ENCODE measurements around the gene ASB9. TPM values are rescaled to one million over a fixed set of nuclear protein-coding genes. Genes with fewer than 3 reads are reported as not detected.
"Not testable (repeated sequence)": the region's sequence is repeated elsewhere in the genome, so short reads cannot be mapped to it uniquely, and the experiment has no call there.

ASB9 gene
- total and polyA plus RNA-seq, 2 donors (not counting 3 experiments of a cell fraction or from before 2014, with no cell fraction given): 6.5 to 7.6 TPM

DNA sequence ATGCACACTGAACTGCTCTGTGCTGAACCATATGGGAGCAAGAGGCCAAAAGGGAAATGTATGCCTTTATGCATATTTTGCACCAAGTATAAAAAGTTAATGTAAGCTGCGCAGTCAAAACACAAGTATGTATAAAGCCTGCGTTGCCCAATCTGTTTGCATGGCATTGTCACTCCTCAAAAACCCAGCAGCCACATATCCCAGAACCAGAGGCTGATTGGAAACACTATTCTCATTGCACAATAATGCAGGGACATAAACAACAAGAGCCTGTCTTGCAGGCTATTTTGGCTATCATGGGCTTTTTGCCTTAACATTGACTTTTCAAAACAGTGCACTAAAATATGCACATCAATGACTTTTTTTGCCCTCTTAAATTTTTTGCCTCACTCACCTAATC is 5.1 kb upstream of the ASB9 start:
- ChIA-PET POLR2A (no interaction called here), CTCF (no interaction called here)
- DNase-seq (ENCODE audit: low read depth, low spot score) (no peak), FAIRE-seq (no peak)
- no peak overlapping the region for H2AFZ ChIP-seq (ENCODE audit: low read depth, low read length)
- no peaks in the 10 kb centered on the region for H3K36me3 ChIP-seq (ENCODE audit: control insufficient read depth in 2 of 2, extremely low read depth in 1 of 2, insufficient read depth in 2 of 2, low read length in 2 of 2)
- no peaks in the 10 kb centered on the region for H3K9me1 ChIP-seq (replicated peaks; ENCODE audit: control insufficient read depth, extremely low read depth, insufficient read depth, low read length)
- no peaks in the 10 kb centered on the region for H4K20me1 ChIP-seq (replicated peaks; ENCODE audit: control insufficient read depth, extremely low read depth, insufficient read depth, low read length)
- TF ChIP-seq MYC (IDR thresholded peaks at IDR 0.05; ENCODE audit: low read depth, low read length): no peak
- TF ChIP-seq POLR2AphosphoS5 (IDR thresholded peaks at IDR 0.05; ENCODE audit: insufficient read depth, low read depth, low read length): no peak
- TF ChIP-seq EZH2 (IDR thresholded peaks at IDR 0.05; ENCODE audit: borderline replicate concordance, low read depth, low read length, severe bottlenecking): no peak
- no peak overlapping the region for H3K9ac ChIP-seq (replicated peaks; ENCODE audit: extremely low read depth, insufficient read depth, low read length)
- H3K27ac ChIP-seq (ENCODE audit: insufficient read depth, low read depth, low read length): no peak overlapping the region
- dilution Hi-C loops (cut with MboI; ENCODE audit: extremely low pct_ligation_motif_present, low sequenced_read_pairs) (no loop called here), intact Hi-C loops (cut with micrococcal nuclease) (no loop called here)
- no peaks in the 10 kb centered on the region for H3K79me2 ChIP-seq (ENCODE audit: control insufficient read depth, insufficient read depth, low read length)
- peaks cover 4% of the 10 kb centered on the region for H3K4me1 ChIP-seq (ENCODE audit: control insufficient read depth, extremely low read depth, insufficient read depth, low read length)
- BruUV-seq (replicated peaks): no TSS peak
- no peaks in the 10 kb centered on the region for H3K27me3 ChIP-seq (ENCODE audit: control insufficient read depth in 2 of 2, insufficient read depth in 2 of 2, low read length in 2 of 2)
- H3K9me3 ChIP-seq (replicated peaks; ENCODE audit: control insufficient read depth, insufficient read depth, low read length): no peaks in the 10 kb centered on the region
- H3K4me2 ChIP-seq (ENCODE audit: insufficient read depth, low read length): no peak overlapping the region
- no peak overlapping the region for H3K4me3 ChIP-seq (replicated peaks in 1 of 3; ENCODE audit: insufficient read depth in 1 of 3, low read depth in 1 of 3, low read length in 3 of 3)

DNA sequence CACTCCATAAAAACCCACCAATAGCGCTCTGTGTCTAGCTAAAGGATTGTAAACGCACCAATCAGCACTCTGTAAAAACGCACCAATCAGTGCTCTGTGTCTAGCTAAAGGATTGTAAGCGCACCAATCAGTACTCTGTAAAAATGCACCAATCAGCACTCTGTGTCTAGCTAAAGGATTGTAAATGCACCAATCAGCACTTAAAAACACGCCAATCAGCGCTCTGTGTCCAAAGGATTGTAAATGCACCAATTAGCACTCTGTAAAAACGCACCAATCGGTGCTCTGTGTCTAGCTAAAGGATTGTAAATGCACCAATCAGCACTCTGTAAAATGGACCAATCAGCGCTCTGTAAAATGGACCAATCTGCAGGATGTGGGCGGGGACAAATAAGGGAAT is 3.4 kb upstream of the ASB9 start:
- H3K4me2 ChIP-seq (ENCODE audit: insufficient read depth, low read length); H3K9me3 ChIP-seq (replicated peaks; ENCODE audit: control insufficient read depth, insufficient read depth, low read length); CTCF ChIA-PET; H3K9ac ChIP-seq (replicated peaks; ENCODE audit: extremely low read depth, insufficient read depth, low read length); DNase-seq (ENCODE audit: low read depth, low spot score); H2AFZ ChIP-seq (ENCODE audit: low read depth, low read length); intact Hi-C loops (cut with micrococcal nuclease); H4K20me1 ChIP-seq (replicated peaks; ENCODE audit: control insufficient read depth, extremely low read depth, insufficient read depth, low read length); H3K79me2 ChIP-seq (ENCODE audit: control insufficient read depth, insufficient read depth, low read length); BruUV-seq (replicated peaks); H3K36me3 ChIP-seq (ENCODE audit: control insufficient read depth in 2 of 2, extremely low read depth in 1 of 2, insufficient read depth in 2 of 2, low read length in 2 of 2); H3K9me1 ChIP-seq (replicated peaks; ENCODE audit: control insufficient read depth, extremely low read depth, insufficient read depth, low read length); H3K4me3 ChIP-seq (replicated peaks in 1 of 3; ENCODE audit: insufficient read depth in 1 of 3, low read depth in 1 of 3, low read length in 3 of 3); H3K27ac ChIP-seq (ENCODE audit: insufficient read depth, low read depth, low read length); POLR2A ChIA-PET; H3K27me3 ChIP-seq (ENCODE audit: control insufficient read depth in 2 of 2, insufficient read depth in 2 of 2, low read length in 2 of 2); FAIRE-seq; H3K4me1 ChIP-seq (ENCODE audit: control insufficient read depth, extremely low read depth, insufficient read depth, low read length); dilution Hi-C loops (cut with MboI; ENCODE audit: extremely low pct_ligation_motif_present, low sequenced_read_pairs): not testable (repeated sequence)

Data from endothelial cell of umbilical vein (primary cell).